Retina (tissue), 1 donor: ENCODE results near the gene GATAD2A.

Experiments used
- DNase-seq: peaks from one replicate; pipeline ENCODE4 v3.0.0-alpha.2; 2016

Gene GATAD2A

DNA sequence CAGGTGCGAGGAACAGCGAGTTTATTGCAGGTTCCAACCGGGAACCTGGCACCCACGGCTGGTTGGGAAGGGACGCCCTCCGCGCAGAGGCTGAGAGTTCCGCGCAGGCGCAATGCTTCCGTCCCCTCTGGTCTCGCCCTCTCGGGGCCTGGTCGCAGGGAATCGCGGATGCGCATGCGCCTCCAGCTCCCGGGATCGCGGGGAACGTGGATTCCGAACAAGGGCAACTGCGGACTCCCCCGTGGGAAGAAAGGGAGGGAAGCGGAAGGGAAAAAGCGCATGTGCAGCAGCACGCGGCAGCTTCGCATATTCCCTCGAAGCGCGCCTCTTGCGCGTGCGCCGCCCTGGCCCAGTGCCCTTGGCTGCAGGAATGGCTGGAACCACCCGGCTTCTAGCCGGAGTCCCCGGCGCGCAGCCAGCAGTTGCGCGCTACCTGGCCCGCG is 108.8 kb downstream of the GATAD2A start:
- peak; percentile 82 for DNase-seq

DNA sequence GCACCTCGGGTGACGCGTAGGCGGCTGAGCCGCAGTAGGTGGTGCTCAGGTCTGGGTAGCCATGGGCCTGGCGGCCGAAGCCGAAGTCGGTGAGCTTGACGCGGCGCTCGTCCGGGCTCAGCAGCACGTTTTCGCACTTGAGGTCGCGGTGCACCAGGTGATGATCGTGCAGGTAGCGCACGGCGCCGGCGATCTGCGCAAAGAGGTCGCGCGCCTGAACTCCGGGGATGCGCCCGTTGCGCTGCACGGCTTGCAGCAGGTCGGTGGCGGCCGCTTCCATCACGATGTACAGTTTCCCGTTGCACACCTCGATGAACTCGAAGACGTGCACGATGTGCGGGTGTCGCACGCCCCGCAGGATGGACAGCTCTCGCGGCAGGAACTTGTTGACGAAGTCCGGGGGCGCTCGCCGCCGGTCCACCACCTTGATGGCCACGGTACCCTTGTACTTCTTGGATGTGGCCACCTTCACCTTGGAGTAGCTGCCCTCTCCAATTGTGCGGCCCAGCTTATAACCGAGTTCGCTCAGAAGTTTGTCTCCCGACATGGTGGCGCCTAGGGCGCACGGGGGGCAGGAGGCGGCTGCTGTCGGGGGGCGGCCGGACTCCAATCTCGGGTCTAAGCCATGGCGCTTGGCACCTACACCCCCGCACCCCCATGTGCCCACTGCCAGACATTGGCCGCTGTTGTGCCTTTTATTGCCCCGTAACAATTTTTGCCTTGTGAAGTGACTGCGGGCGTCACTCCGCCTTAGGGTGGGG is 109.6 kb downstream of the GATAD2A start, which contains the start of gene TSSK6:
TSSK6 (minus strand) TSS at position 668 of the 761 bp plus-strand sequence; CDS start at position 547, 121 bp downstream.
- no peak for DNase-seq

DNA sequence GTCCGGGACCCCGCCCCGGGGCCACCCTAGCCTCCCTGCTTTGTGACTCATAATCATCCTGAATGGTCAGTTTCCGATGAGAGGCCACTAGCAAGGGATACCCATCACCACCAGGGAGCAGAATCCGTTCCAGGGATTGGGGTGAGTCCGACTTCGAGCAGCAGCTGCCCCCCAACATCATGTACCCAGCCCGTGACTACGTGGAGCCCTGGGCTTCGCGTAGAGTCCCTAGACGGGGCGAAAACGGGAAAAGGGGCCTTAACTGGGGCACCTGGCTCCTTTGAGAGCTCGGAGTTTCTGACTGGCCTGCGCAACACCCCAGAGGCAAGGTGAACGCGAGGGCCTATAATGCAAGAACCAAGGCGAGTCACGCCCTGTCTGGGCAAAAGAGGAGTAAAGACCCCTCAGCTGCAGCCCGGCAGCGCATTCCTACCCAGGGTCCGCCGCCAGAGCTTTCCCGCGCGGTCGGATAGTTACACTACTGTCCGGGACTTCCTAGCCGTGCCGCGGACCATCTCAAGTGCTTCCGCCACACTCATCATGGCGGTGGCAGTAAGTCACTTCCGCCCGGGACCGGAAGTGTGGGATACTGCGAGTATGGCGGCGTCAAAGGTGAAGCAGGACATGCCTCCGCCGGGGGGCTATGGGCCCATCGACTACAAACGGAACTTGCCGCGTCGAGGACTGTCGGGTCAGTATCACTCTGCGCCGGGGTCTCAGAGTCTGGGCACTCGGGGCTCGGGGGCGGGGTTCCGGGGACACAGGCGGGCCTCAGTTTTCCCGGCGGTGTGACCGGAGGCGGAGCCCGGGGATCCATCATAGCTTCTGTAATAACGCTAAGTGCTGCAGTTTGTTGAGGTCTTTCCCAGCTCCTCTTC is 110.4 kb downstream of the GATAD2A start, which contains the start of gene NDUFA13:
NDUFA13 (plus strand) TSS at position 584 of the 878 bp plus-strand sequence; CDS start at position 598, 14 bp downstream.
- DNase-seq = peak; percentile 97

GRCh38 chr19:19517235-19517619 is 111.8 kb downstream of the GATAD2A start:
- DNase-seq = no peak

GRCh38 chr19:19520989-19521388 is 115.5 kb downstream of the GATAD2A start:
- DNase-seq = no peak

GRCh38 chr19:19523177-19523576 is 117.7 kb downstream of the GATAD2A start:
- no peak for DNase-seq

DNA sequence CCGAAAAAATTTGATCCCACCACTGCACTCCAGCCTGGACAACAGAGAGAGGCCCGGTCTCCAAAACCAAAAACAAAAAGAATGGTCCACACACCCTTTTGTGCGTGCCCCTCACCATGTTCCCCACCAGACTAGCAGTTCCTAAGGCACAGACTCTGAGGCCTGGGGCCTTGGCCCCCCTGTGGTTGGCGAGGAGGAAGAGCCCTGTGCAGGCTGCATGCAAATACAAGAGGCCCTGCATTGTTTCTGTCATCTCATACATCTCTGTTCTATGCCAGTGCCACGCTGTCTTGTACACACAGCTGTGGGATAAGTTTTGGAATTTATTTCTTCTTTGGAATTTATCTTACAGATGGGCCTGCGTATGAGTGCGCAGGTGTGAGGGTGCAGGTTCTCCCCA is 118.6 kb downstream of the GATAD2A start:
- no peak for DNase-seq

- no peak for DNase-seq
These were observed 120.3 kb downstream of the GATAD2A start for GRCh38 chr19:19525611-19526380.

- DNase-seq = no peak
These were observed 121.3 kb downstream of the GATAD2A start for GRCh38 chr19:19526581-19527370.

DNA sequence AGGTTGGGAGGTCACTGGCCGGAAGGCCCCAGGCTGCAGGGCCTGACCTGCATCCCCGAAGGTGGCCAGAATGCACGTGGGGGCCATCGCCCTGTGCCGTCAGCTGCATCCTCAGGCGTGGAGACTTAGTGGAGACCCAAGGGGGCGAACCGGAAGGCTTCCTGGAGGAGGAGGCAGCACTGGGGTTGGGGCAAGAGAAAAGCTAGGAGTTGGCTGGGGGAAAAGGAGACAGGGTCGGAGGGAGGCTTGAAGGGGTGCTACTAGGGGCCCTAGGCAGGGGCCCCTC is 121.8 kb downstream of the GATAD2A start:
- DNase-seq = no peak

- DNase-seq = no peak
These were observed 122.5 kb downstream of the GATAD2A start for GRCh38 chr19:19527674-19528625.

DNA sequence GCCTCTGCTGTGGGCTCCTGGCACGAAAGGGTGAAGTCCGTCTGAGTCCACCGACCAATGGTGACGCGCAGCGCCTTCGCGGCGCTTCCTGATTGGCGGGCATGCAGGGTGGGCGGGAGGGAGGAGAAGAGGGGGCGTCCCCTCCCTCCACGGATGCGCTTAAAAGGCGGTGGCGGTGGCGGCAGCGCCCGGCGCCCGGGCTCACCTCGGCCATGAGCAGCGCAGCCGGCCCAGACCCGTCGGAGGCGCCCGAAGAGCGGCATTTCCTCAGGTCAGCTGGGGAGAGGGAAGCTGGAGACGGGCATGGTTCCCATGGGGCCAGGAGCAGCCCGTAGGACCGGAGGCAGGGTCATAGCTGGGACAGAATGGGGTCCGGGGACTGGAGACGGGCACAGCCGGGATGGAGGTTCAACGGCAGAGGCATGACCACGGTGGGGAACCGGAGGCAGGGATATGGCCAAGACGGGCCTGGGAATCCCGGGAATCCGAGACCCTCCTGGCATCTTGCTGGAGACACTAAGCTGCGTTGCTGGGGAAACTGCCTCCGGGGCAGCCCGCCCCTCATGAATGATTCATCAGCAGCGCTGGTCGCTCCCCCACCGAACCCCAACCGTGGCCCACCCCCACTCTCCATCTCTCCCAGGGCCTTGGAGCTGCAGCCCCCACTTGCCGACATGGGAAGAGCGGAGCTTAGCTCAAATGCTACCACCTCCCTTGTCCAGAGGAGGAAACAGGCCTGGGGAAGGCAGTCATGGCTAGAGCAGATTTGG is 123.4 kb downstream of the GATAD2A start, which contains the start of gene YJEFN3:
YJEFN3 (plus strand) TSS at position 191 of the 770 bp plus-strand sequence; CDS start at position 213, 22 bp downstream.
- DNase-seq = peak; percentile 75

DNA sequence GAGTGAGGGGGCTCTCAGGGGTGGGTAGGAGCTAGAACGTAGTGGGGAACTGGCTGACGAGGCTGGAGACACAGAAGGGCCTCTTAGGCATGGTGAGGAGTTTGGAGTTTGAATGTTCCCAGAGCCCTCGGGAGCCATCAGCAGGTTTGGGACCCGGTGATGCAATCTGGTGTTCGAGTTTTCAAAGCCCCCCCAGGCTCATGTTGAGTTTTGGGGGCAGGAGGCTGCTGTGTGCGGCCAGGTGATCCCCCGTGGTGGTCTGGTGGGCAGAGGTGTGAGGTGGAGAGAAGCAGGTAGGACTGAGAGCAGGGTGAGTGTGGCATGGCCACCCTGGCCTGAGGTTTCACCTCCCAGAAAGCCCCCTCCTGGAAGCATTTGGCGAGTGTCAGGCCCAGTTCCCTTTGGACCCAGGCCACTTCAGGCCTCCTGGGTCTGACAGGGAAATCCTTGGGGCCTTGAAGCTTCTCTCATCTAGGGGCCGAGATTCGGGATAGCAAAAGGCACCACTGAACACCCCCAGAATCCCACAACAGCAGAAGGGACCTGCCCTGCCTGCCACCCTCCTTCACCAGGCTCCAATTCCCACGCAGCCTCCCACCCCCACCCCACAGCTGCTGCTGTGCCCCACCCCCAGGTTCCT is 124.4 kb downstream of the GATAD2A start:
- DNase-seq = no peak

DNA sequence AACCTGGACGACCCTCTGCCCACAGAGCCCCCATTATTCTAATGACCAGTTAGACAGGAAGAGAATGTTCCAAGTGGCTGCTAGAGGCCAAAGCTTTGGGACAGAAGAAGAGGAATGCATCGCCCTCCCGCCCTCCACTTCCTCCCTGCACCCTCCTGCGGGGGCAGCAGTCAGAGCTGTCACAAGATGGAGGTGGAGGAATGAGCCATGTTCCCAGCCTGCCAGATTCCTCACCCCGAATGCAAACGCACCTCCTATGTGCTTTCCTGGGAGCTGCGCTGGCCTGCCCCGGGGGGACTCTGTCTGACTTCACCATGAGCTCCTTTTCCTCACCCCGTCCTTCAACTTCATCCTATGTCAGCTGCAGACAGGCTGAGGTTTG is 124.9 kb downstream of the GATAD2A start:
- no peak for DNase-seq

- no peak for DNase-seq
These were observed 125.4 kb downstream of the GATAD2A start for GRCh38 chr19:19530889-19531288.

DNA sequence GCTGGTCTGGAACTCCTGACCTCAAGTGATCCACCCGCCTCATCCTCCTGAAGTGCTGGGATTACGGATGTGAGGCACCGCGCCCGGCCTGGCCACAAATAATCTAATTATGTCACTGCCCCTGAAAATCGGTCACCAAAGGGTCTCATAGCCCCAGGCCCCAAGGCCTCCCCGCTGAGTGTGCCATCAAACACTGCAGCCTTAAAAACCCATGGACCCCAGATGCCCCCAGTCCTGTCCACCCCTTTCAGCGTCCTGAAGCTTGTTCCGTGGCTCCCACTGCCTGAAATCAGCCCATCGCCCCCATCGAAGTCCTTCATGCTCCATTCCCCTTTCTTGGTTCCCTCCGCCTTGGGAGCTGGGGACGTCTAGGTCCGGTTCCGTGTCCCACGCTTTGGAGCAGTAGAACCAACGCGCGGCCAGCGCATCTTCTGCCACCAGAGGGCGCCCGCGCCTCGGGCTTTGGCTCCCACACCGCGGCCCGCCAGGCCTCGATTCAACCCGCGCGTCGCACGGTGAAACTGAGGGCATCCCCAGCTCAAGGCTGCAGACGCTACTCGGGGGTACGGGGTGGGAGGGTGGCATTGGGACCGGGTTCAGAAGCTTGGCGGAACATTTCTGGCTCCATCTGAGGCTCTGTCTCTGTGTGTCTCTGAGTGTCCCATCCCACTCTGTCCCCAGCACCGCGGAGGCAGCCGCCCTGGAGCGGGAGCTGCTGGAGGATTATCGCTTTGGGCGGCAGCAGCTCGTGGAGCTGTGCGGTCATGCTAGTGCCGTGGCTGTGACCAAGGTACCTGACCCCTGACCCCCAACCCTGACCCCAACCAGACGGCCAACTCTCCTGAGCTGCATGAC is 126.7 kb downstream of the GATAD2A start:
- peak; percentile 91 for DNase-seq

DNA sequence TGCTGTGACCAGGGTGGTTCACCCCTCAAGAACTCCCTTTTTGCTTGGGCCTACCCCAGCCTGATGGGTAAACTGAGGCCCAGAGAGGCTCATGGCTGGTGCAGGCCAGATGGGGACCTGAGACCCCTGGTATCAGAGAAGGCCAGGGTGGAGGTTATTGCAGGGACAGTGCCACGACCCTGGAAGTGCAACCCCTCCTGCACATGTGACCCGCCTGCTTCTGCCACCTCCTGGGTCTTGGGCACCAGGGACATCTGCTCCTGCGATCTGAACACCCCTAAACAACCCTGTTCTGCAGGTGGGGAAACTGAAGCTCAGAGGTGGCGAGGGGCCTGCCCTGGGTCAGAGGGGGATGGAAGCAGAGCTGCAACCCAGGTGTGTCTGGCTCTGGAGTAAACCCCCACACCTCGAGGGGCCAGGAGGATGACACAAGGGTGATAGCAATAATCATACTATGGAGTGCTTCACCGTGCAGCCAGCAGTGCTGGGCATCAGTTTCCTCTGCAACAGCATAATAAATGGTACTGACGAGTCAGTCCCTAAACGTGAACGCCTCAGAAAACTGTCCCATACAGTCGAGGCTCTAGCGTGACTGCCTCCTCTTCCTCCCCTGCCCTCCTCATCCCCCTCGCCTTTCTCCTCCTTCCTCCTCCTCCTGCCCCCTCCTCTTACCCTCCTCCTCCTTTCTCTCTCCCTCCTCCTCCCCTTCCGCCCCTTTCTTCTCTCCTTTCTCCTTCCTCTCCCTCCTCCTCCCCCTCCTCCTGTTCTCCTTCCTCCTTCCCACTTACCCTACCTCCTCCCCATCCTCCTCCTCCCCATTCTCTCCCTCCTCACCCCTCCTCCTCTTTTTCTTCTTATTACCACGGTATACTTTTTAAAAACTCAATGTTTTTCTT is 127.6 kb downstream of the GATAD2A start:
- no peak for DNase-seq

GRCh38 chr19:19533841-19534240 is 128.4 kb downstream of the GATAD2A start:
- DNase-seq = peak; percentile 28
